ENCODE data around the gene ETV6.

ETV6 gene

GRCh38 chr12:11745113-11745512 is 95.6 kb downstream of the ETV6 start:
- no peak for DNase-seq

- peak; percentile 87 to 94 for DNase-seq
Observed at GRCh38 chr12:11746024-11746771, 96.7 kb downstream of the ETV6 start.

- DNase-seq, result no peak
Observed at GRCh38 chr12:11746940-11747716, 97.7 kb downstream of the ETV6 start.

- DNase-seq, result no peak
Observed at GRCh38 chr12:11747969-11748368, 98.5 kb downstream of the ETV6 start.

GRCh38 chr12:11748903-11749302 is 99.4 kb downstream of the ETV6 start:
- no peak for DNase-seq

GRCh38 chr12:11749943-11750690 is 100.6 kb downstream of the ETV6 start:
- DNase-seq, result peak; percentile 92 to 97

GRCh38 chr12:11752403-11753149 is 103.1 kb downstream of the ETV6 start:
- peak in 1 of 2 donors; percentile 52 for DNase-seq

- no peak for DNase-seq
Observed at GRCh38 chr12:11753150-11753499, 103.7 kb downstream of the ETV6 start.

GRCh38 chr12:11753826-11754225 is 104.4 kb downstream of the ETV6 start:
- no peak for DNase-seq

- no peak for DNase-seq
Observed at GRCh38 chr12:11754256-11754655, 104.8 kb downstream of the ETV6 start.

GRCh38 chr12:11755302-11755930 is 105.9 kb downstream of the ETV6 start:
- DNase-seq, result no peak

- DNase-seq, result no peak
Observed at GRCh38 chr12:11756022-11756421, 106.5 kb downstream of the ETV6 start.

GRCh38 chr12:11756523-11756922 is 107.0 kb downstream of the ETV6 start:
- DNase-seq, result no peak

- no peak for DNase-seq
Observed at GRCh38 chr12:11757095-11757494, 107.6 kb downstream of the ETV6 start.

GRCh38 chr12:11757531-11757930 is 108.1 kb downstream of the ETV6 start:
- DNase-seq, result no peak

- no peak for DNase-seq
Observed at GRCh38 chr12:11758087-11758486, 108.6 kb downstream of the ETV6 start.

- peak; percentile 51 to 61 for DNase-seq
Observed at GRCh38 chr12:11758510-11759493, 109.3 kb downstream of the ETV6 start.

- peak; percentile 53 to 55 for DNase-seq
Observed at GRCh38 chr12:11759494-11759878, 110.0 kb downstream of the ETV6 start.

- DNase-seq, result peak; percentile 83 to 87
Observed at GRCh38 chr12:11759899-11760298, 110.4 kb downstream of the ETV6 start.

GRCh38 chr12:11761869-11762567 is 112.5 kb downstream of the ETV6 start:
- DNase-seq, result no peak

Measured in inflammatory macrophage treated with lipopolysaccharide for 1 hour (primary cell).